ENCODE measurements around the gene SHE. TPM values are rescaled to one million over a fixed set of nuclear protein-coding genes. Genes with fewer than 3 reads are reported as not detected.

The SHE gene
- total RNA-seq, 2 donors from 2014 or later, result 2.6 to 4.2 TPM

DNA sequence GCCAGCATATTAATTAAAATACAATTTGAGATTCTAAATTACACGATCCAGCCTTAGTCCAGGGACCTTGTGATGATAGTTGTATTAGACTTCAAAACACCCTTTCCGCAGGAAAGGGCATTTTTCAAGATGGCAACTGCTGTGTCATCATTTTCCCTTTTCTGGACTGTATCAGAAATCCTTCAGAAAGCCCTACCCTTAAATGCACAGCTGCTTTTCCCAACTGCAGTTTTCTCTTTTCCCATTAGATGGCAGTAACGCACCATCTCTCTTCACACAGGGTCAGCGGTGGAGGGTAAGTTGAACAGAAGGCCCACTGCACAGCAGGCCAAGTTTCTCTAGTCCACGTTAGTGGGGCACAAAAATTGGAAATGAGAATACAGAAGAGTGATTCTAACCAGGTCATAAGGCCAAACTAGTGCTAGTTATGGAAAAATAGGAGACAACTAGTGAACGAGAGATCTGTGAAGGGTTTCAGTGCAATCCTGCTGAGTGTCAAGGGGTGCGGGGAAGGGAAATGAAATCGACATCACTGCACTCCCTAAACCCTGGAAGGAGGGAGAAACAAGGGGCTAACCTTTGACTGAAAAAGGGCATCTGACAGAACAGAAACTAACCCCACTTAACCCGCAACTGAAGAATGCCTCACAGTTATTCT is 22.3 kb downstream of the SHE start:
- ATAC-seq (peak; percentile 92), DNase-seq (peak; percentile 73 to 82 (median 74))
- Histone ChIP-seq H3K9me3 (no peaks in the 10 kb centered on the region), H3K36me3 (replicated peaks in 1 of 2; ENCODE audit: insufficient read depth in 1 of 2, low read depth in 2 of 2) (no peaks in the 10 kb centered on the region), H3K27ac (no peak overlapping the region), H3K4me3 (no peak overlapping the region), H3K27me3 (no peaks in the 10 kb centered on the region), H3K4me1 (peaks cover 6% of the 10 kb centered on the region)
- WGBS, 2 donors, result 38 to 39% methylated on average over 9 of the region's 9 CpGs
- TF ChIP-seq POLR2A (IDR thresholded peaks at IDR 0.05), result no peak
- TF ChIP-seq, protein P1, sequence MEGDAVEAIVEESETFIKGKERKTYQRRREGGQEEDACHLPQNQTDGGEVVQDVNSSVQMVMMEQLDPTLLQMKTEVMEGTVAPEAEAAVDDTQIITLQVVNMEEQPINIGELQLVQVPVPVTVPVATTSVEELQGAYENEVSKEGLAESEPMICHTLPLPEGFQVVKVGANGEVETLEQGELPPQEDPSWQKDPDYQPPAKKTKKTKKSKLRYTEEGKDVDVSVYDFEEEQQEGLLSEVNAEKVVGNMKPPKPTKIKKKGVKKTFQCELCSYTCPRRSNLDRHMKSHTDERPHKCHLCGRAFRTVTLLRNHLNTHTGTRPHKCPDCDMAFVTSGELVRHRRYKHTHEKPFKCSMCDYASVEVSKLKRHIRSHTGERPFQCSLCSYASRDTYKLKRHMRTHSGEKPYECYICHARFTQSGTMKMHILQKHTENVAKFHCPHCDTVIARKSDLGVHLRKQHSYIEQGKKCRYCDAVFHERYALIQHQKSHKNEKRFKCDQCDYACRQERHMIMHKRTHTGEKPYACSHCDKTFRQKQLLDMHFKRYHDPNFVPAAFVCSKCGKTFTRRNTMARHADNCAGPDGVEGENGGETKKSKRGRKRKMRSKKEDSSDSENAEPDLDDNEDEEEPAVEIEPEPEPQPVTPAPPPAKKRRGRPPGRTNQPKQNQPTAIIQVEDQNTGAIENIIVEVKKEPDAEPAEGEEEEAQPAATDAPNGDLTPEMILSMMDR (IDR thresholded peaks at IDR 0.05), result peak; percentile 82 to 98 (median 96)
- intact Hi-C loops (cut with DNase I), result loop anchor here (10.0 kb wide), 1 partner anchor 65 kb away; no protein-coding TSS in a partner anchor

DNA sequence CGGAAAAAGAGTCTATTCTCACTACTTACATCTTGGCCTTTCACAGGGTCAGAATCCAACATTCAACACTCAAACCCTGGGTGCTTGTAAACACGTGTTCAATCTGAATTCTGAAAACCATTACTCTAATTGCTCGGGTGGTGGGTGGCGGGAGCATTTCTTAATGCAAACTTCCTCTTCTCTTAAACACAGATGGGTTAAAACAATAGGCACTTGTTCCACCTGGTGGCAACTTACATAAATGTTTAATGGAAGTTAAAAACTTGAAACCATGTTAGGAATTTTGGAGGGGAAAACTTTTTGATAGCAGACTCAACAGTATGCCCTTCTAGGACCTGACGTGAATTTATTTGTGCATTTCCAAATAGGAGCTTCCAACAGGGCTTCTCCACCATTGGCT is 23.6 kb downstream of the SHE start:
- no peak for DNase-seq
- Histone ChIP-seq H3K4me1 (peaks cover 3% of the 10 kb centered on the region), H3K36me3 (replicated peaks in 1 of 2; ENCODE audit: insufficient read depth in 1 of 2, low read depth in 2 of 2) (no peaks in the 10 kb centered on the region), H3K4me3 (no peak overlapping the region), H3K27ac (no peak overlapping the region), H3K9me3 (no peaks in the 10 kb centered on the region), H3K27me3 (no peaks in the 10 kb centered on the region)
- ATAC-seq, result no peak
- intact Hi-C loops (cut with DNase I), result loop anchor here (10.0 kb wide), 1 partner anchor 66 kb away; no protein-coding TSS in a partner anchor
- TF ChIP-seq POLR2A (IDR thresholded peaks at IDR 0.05), result no peak
- TF ChIP-seq, protein P1 (IDR thresholded peaks at IDR 0.05), result peak in 4 of 7 experiments; percentile 6 to 28 (median 14)
- 36 to 39% methylated on average over 5 of the region's 5 CpGs for WGBS, 2 donors

GRCh38 chr1:154478013-154478412 is 24.2 kb downstream of the SHE start:
- Histone ChIP-seq H3K4me3 (no peak overlapping the region), H3K27me3 (no peaks in the 10 kb centered on the region), H3K36me3 (replicated peaks in 1 of 2; ENCODE audit: insufficient read depth in 1 of 2, low read depth in 2 of 2) (no peaks in the 10 kb centered on the region), H3K27ac (no peak overlapping the region), H3K4me1 (peaks cover 3% of the 10 kb centered on the region), H3K9me3 (no peaks in the 10 kb centered on the region)
- no peak for ATAC-seq
- intact Hi-C loops (cut with DNase I), result loop anchor here (10.0 kb wide), 1 partner anchor 67 kb away; no protein-coding TSS in a partner anchor
- 56 to 62% methylated on average over 7 to 8 of the region's 8 CpGs for WGBS, 2 donors
- DNase-seq, result no peak
- TF ChIP-seq POLR2A (IDR thresholded peaks at IDR 0.05), result no peak
- TF ChIP-seq, protein P1 (IDR thresholded peaks at IDR 0.05), result no peak

GRCh38 chr1:154476791-154477190 is 25.4 kb downstream of the SHE start:
- DNase-seq (no peak), ATAC-seq (no peak)
- H3K27me3 ChIP-seq, result no peaks in the 10 kb centered on the region
- H3K27ac ChIP-seq, result no peak overlapping the region
- no peaks in the 10 kb centered on the region for H3K36me3 ChIP-seq (replicated peaks in 1 of 2; ENCODE audit: insufficient read depth in 1 of 2, low read depth in 2 of 2)
- TF ChIP-seq, protein P1 (IDR thresholded peaks at IDR 0.05), result no peak
- TF ChIP-seq POLR2A (IDR thresholded peaks at IDR 0.05), result no peak
- H3K9me3 ChIP-seq, result no peaks in the 10 kb centered on the region
- peaks cover 3% of the 10 kb centered on the region for H3K4me1 ChIP-seq
- WGBS, 2 donors, result 89 to 100% methylated on average over 1 of the region's 1 CpG
- intact Hi-C loops (cut with DNase I), result loop anchor here (10.0 kb wide), 1 partner anchor 68 kb away; no protein-coding TSS in a partner anchor
- no peak overlapping the region for H3K4me3 ChIP-seq

Data from body of pancreas (tissue), 4 donors.